PC-9 (cell line): ENCODE data around the gene DGKZ.

Experiments
- EZH2 ChIP-seq: fragments of 200-600 bp; sonication (generic); IDR thresholded peaks from 2 replicates; pipeline ENCODE4 v1.8.0; 2017; ENCODE audit warnings: antibody characterized with exemption, low read depth
- TF ChIP-seq, protein P1 (sequence below): fragments of 200-600 bp; sonication (generic); conservative IDR thresholded peaks from 2 replicates; pipeline ENCODE4 v1.6.1; 2017; ENCODE audit warnings: mixed run types, antibody characterized with exemption, mild to moderate bottlenecking, moderate library complexity

- TF ChIP-seq, protein P1, sequence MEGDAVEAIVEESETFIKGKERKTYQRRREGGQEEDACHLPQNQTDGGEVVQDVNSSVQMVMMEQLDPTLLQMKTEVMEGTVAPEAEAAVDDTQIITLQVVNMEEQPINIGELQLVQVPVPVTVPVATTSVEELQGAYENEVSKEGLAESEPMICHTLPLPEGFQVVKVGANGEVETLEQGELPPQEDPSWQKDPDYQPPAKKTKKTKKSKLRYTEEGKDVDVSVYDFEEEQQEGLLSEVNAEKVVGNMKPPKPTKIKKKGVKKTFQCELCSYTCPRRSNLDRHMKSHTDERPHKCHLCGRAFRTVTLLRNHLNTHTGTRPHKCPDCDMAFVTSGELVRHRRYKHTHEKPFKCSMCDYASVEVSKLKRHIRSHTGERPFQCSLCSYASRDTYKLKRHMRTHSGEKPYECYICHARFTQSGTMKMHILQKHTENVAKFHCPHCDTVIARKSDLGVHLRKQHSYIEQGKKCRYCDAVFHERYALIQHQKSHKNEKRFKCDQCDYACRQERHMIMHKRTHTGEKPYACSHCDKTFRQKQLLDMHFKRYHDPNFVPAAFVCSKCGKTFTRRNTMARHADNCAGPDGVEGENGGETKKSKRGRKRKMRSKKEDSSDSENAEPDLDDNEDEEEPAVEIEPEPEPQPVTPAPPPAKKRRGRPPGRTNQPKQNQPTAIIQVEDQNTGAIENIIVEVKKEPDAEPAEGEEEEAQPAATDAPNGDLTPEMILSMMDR = no peak
- no peak for TF ChIP-seq EZH2
These were observed 62.8 kb downstream of the DGKZ start for GRCh38 chr11:46410021-46410420.
